Stomach (tissue), 4 donors: ENCODE results near the gene MRPS18A.

Experiments
- POLR2A ChIP-seq, 4 donors: fragments of 450-650 bp; IDR thresholded peaks; one replicate each; pipeline ENCODE4 v1.6.1; 2016; ENCODE audit warnings: antibody characterized with exemption in 4 of 4, control low read depth in 2 of 4, mild to moderate bottlenecking in 1 of 4, moderate library complexity in 1 of 4
- TF ChIP-seq, protein P1 (sequence below), 7 experiments: fragments of 450-650 bp in 4 of 7; fragments of 200-600 bp in 3 of 7; sonication (generic) in 3 of 7; IDR thresholded peaks; one replicate each; pipeline ENCODE4 v1.5.1; 2016 to 2019; ENCODE audit warnings: antibody characterized with exemption in 7 of 7, control low read depth in 2 of 7, mild to moderate bottlenecking in 1 of 7

DNA sequence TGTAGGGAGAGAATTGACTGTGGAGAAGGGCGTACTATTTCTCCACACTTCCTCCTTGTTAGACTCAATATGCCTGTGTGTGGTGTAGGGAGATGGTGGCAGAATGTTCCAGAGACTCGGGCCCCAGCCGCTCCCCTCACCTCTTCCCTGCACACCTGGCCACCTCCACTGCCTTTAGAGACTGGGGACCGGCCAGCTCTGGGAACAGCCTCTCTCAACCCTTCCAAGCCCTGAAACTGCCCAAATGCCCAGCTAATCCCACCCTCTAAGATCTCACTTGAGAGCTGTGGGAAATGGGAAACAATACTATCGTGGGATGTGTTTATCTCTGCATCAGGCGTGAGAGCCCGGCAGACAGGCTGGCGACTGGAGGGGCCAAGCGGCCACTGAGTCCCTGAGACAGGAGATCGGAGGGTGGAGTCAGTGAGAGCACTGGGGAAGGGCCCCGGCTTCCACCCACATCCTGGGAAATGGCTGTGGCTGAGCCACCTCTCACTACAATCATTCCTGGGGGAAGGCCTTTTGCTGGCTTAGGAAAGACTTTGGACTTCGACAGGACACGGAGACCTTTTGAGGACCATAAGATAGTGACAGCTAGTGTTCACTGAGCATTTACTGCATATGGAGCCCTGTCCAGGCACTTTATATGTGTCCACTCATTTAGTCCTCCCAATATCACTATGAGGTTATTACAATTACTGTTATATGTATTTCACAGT is 31.0 kb upstream of the MRPS18A start:
- no peak for TF ChIP-seq POLR2A (IDR thresholded peaks at IDR 0.05)
- TF ChIP-seq, protein P1, sequence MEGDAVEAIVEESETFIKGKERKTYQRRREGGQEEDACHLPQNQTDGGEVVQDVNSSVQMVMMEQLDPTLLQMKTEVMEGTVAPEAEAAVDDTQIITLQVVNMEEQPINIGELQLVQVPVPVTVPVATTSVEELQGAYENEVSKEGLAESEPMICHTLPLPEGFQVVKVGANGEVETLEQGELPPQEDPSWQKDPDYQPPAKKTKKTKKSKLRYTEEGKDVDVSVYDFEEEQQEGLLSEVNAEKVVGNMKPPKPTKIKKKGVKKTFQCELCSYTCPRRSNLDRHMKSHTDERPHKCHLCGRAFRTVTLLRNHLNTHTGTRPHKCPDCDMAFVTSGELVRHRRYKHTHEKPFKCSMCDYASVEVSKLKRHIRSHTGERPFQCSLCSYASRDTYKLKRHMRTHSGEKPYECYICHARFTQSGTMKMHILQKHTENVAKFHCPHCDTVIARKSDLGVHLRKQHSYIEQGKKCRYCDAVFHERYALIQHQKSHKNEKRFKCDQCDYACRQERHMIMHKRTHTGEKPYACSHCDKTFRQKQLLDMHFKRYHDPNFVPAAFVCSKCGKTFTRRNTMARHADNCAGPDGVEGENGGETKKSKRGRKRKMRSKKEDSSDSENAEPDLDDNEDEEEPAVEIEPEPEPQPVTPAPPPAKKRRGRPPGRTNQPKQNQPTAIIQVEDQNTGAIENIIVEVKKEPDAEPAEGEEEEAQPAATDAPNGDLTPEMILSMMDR (IDR thresholded peaks at IDR 0.05), result no peak
